ENCODE results near the gene BMERB1.
"Not testable (repeated sequence)": the region's sequence is repeated elsewhere in the genome, so short reads cannot be mapped to it uniquely, and the experiment has no call there.

Gene BMERB1

GRCh38 chr16:15547768-15548096, 113.3 kb downstream of the BMERB1 start:
- H3K9me3 ChIP-seq, result peaks cover 16% of the 10 kb centered on the region
- H3K9ac ChIP-seq, result no peak overlapping the region
- no peak overlapping the region for H3K4me2 ChIP-seq
- no peaks in the 10 kb centered on the region for H4K20me1 ChIP-seq
- H3K27ac ChIP-seq, result no peak overlapping the region
- no peak overlapping the region for H3K4me3 ChIP-seq
- no peaks in the 10 kb centered on the region for H3K36me3 ChIP-seq
- H3K4me1 ChIP-seq, result 0 out of 2 replicates have a peak, but pooled peaks cover 6% of the 10 kb centered on the region
- TF ChIP-seq Cebpa-rat (IDR thresholded peaks at IDR 0.05), result no peak
- no peaks in the 10 kb centered on the region for H3K27me3 ChIP-seq

GRCh38 chr16:15548482-15548891, 114.1 kb downstream of the BMERB1 start:
- Histone ChIP-seq H3K27ac (no peak overlapping the region), H3K4me2 (no peak overlapping the region), H3K36me3 (no peaks in the 10 kb centered on the region), H3K9ac (no peak overlapping the region), H3K4me3 (no peak overlapping the region), H3K4me1 (0 out of 2 replicates have a peak, but pooled peaks cover 6% of the 10 kb centered on the region), H3K9me3 (peaks cover 8% of the 10 kb centered on the region), H3K27me3 (no peaks in the 10 kb centered on the region), H4K20me1 (no peaks in the 10 kb centered on the region)
- no peak for TF ChIP-seq Cebpa-rat (IDR thresholded peaks at IDR 0.05)

GRCh38 chr16:15552507-15552906, 118.1 kb downstream of the BMERB1 start:
- Histone ChIP-seq H3K27me3 (no peaks in the 10 kb centered on the region), H3K27ac (no peak overlapping the region), H3K4me2 (no peak overlapping the region), H3K36me3 (no peaks in the 10 kb centered on the region), H3K9ac (no peak overlapping the region), H3K4me3 (no peak overlapping the region), H4K20me1 (no peaks in the 10 kb centered on the region), H3K4me1 (0 out of 2 replicates have a peak, but pooled peaks cover 6% of the 10 kb centered on the region), H3K9me3 (no peaks in the 10 kb centered on the region)
- no peak for TF ChIP-seq Cebpa-rat (IDR thresholded peaks at IDR 0.05)

GRCh38 chr16:15553313-15554088, 119.1 kb downstream of the BMERB1 start:
- Histone ChIP-seq H4K20me1 (no peaks in the 10 kb centered on the region), H3K9ac (no peak overlapping the region), H3K36me3 (no peaks in the 10 kb centered on the region), H3K4me2 (no peak overlapping the region), H3K27ac (no peak overlapping the region), H3K4me3 (no peak overlapping the region), H3K4me1 (0 out of 2 replicates have a peak, but pooled peaks cover 6% of the 10 kb centered on the region), H3K27me3 (no peaks in the 10 kb centered on the region), H3K9me3 (no peaks in the 10 kb centered on the region)
- TF ChIP-seq Cebpa-rat (IDR thresholded peaks at IDR 0.05), result no peak

GRCh38 chr16:15556130-15556529, 121.7 kb downstream of the BMERB1 start:
- no peaks in the 10 kb centered on the region for H3K36me3 ChIP-seq
- no peaks in the 10 kb centered on the region for H4K20me1 ChIP-seq
- H3K4me1 ChIP-seq, result 0 out of 2 replicates have a peak, but pooled peaks cover 5% of the 10 kb centered on the region
- H3K4me2 ChIP-seq, result no peak overlapping the region
- H3K9me3 ChIP-seq, result no peaks in the 10 kb centered on the region
- no peak for TF ChIP-seq Cebpa-rat (IDR thresholded peaks at IDR 0.05)
- no peak overlapping the region for H3K27ac ChIP-seq
- no peak overlapping the region for H3K9ac ChIP-seq
- no peaks in the 10 kb centered on the region for H3K27me3 ChIP-seq
- no peak overlapping the region for H3K4me3 ChIP-seq

- Histone ChIP-seq H3K9ac (no peak overlapping the region), H3K27ac (no peak overlapping the region), H3K4me1 (no peaks in the 10 kb centered on the region), H3K4me3 (no peak overlapping the region), H3K4me2 (no peak overlapping the region), H3K9me3 (no peaks in the 10 kb centered on the region), H4K20me1 (no peaks in the 10 kb centered on the region), H3K27me3 (no peaks in the 10 kb centered on the region), H3K36me3 (no peaks in the 10 kb centered on the region)
- no peak for TF ChIP-seq Cebpa-rat (IDR thresholded peaks at IDR 0.05)
These were observed 122.9 kb downstream of the BMERB1 start for GRCh38 chr16:15557258-15557657.

GRCh38 chr16:15559176-15559575, 124.8 kb downstream of the BMERB1 start:
- Histone ChIP-seq H3K27ac (no peak overlapping the region), H3K27me3 (no peaks in the 10 kb centered on the region), H3K36me3 (no peaks in the 10 kb centered on the region), H3K4me2 (no peak overlapping the region), H3K9me3 (peaks cover 12% of the 10 kb centered on the region), H3K9ac (no peak overlapping the region), H3K4me3 (no peak overlapping the region), H4K20me1 (no peaks in the 10 kb centered on the region), H3K4me1 (peaks cover 9% of the 10 kb centered on the region)
- TF ChIP-seq Cebpa-rat (IDR thresholded peaks at IDR 0.05), result no peak

GRCh38 chr16:15564604-15565339, 130.4 kb downstream of the BMERB1 start:
- no peak for TF ChIP-seq Cebpa-rat (IDR thresholded peaks at IDR 0.05)

GRCh38 chr16:15566095-15566494, 131.7 kb downstream of the BMERB1 start:
- Histone ChIP-seq H3K4me3 (no peak overlapping the region), H3K4me1 (peaks cover 13% of the 10 kb centered on the region), H3K9me3 (peaks cover 12% of the 10 kb centered on the region), H3K36me3 (no peaks in the 10 kb centered on the region), H3K4me2 (no peak overlapping the region), H4K20me1 (no peaks in the 10 kb centered on the region), H3K27me3 (no peaks in the 10 kb centered on the region), H3K27ac (no peak overlapping the region), H3K9ac (no peak overlapping the region)
- no peak for TF ChIP-seq Cebpa-rat (IDR thresholded peaks at IDR 0.05)

More at GRCh38 chr16:15564604-15565339, 130.4 kb downstream of the BMERB1 start:
- Histone ChIP-seq H3K27me3 (no peaks in the 10 kb centered on the region), H3K36me3 (no peaks in the 10 kb centered on the region), H3K4me3 (no peak overlapping the region), H3K9me3 (peaks cover 12% of the 10 kb centered on the region), H4K20me1 (no peaks in the 10 kb centered on the region), H3K27ac (no peak overlapping the region), H3K4me2 (no peak overlapping the region), H3K4me1 (peaks cover 13% of the 10 kb centered on the region), H3K9ac (no peak overlapping the region)

- H3K27me3 ChIP-seq, result no peaks in the 10 kb centered on the region
- H3K4me3 ChIP-seq, result no peak overlapping the region
- H3K9me3 ChIP-seq, result peaks cover 12% of the 10 kb centered on the region
- TF ChIP-seq Cebpa-rat (IDR thresholded peaks at IDR 0.05), result no peak
- H3K36me3 ChIP-seq, result no peaks in the 10 kb centered on the region
- H3K9ac ChIP-seq, result no peak overlapping the region
- H3K4me1 ChIP-seq, result peaks cover 16% of the 10 kb centered on the region
- H3K27ac ChIP-seq, result no peak overlapping the region
- H4K20me1 ChIP-seq, result no peaks in the 10 kb centered on the region
- H3K4me2 ChIP-seq, result no peak overlapping the region
These were observed 133.4 kb downstream of the BMERB1 start for GRCh38 chr16:15567823-15568222.

- H3K4me1 ChIP-seq, H3K9ac ChIP-seq, H3K4me3 ChIP-seq, H3K27ac ChIP-seq, H4K20me1 ChIP-seq, H3K4me2 ChIP-seq, H3K36me3 ChIP-seq, H3K27me3 ChIP-seq: not testable (repeated sequence)
- peaks cover 14% of the 10 kb centered on the region for H3K9me3 ChIP-seq
These were observed 136.3 kb downstream of the BMERB1 start for GRCh38 chr16:15570666-15571065.
